Measurements from ENCODE around the gene ADAMTS1. TPM values are rescaled to one million over a fixed set of nuclear protein-coding genes. Genes with fewer than 3 reads are reported as not detected.

The ADAMTS1 gene
- total RNA-seq, 4 donors from 2014 or later, result 232 to 412 (median 327) TPM

DNA sequence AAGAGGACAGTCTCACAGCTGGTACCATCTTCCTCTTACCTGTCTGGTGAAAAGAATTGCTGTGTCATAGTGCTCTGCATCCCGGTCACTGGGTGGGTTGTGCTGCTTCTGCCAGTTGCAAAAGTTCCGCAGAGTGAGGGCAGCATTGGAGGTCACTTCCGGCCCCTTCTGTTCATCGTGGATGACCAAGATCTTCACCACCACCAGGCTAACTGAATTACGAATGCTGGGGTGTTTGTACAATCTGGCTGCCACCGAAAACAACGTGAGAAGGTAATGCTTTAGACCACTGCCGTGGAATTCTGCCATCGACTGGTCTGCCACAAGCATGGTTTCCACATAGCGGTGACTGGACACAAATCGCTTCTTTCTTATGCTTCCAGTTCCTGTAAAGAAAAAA lies 2.9 kb downstream of the ADAMTS1 start:
- 37 to 49% methylated on average over 11 of the region's 11 CpGs for WGBS, 2 donors
- H3K9me3 ChIP-seq, result no peaks in the 10 kb centered on the region
- peak overlapping the region; percentile 59 to 97 (median 76) for H3K4me3 ChIP-seq
- H3K27me3 ChIP-seq, result no peaks in the 10 kb centered on the region
- TF ChIP-seq POLR2A (IDR thresholded peaks at IDR 0.05), result no peak
- TF ChIP-seq EP300 (IDR thresholded peaks at IDR 0.05), result no peak
- TF ChIP-seq CTCF (IDR thresholded peaks at IDR 0.05), result no peak
- peak overlapping the region; percentile 87 to 99 (median 93) for H3K27ac ChIP-seq
- peaks cover 0 to 52% (median 8%) of the 10 kb centered on the region in 4 donors for H3K4me1 ChIP-seq
- no peak for DNase-seq (ENCODE audit: low spot score in 2 of 2)
- peaks cover 0 to 56% (median 0%) of the 10 kb centered on the region in 3 donors for H3K36me3 ChIP-seq

DNA sequence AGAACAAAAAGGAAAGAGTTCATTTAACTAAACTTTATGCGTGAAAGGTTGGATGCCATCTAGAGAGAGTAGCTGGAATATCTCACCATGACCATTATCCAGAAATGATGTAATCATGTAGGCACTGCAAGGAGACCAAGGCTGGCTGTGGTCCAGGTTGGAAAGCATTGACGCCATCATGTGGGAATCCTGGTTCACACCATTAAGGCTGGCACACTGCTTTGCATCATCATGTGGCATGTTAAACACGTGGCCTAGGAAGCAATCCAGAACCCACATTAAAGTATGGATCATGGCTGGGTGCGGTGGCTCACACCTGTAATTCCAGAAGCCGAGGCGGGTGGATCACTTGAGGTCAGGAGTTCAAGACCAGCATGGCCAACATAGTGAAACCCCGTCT lies 4.3 kb downstream of the ADAMTS1 start:
- Histone ChIP-seq H3K27me3 (no peaks in the 10 kb centered on the region), H3K36me3 (peaks cover 0 to 67% (median 0%) of the 10 kb centered on the region in 3 donors), H3K4me3 (peak overlapping the region in 3 of 4 donors; percentile 7 to 81 (median 70)), H3K9me3 (no peaks in the 10 kb centered on the region), H3K4me1 (peaks cover 0 to 55% (median 8%) of the 10 kb centered on the region in 4 donors), H3K27ac (peak overlapping the region in 2 of 4 donors; percentile 96 to 99)
- WGBS, 2 donors, result 43 to 59% methylated on average over 7 of the region's 7 CpGs
- TF ChIP-seq EP300 (IDR thresholded peaks at IDR 0.05) (peak in 1 of 2 donors; percentile 68), CTCF (IDR thresholded peaks at IDR 0.05) (no peak), POLR2A (IDR thresholded peaks at IDR 0.05) (no peak)
- peak; percentile 30 to 34 for DNase-seq (ENCODE audit: low spot score in 2 of 2)

DNA sequence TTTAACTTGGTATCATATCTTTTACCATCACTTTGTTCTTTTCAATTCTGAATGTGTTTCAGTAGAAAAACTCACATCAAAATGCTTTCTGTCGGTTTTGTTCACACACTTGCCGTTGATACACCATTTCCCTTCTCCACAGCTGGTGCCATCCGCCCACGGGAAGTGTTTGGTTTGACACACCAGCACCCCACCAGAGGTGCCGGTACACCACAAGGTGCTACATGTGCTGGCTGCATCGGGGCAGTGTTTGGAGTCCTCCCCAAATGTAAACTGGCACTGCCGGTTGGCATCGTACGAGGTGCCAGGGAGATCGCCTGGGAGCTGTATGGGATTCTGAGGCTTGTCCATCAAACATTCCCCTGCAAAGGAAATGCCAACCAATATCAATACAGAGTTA lies 5.0 kb downstream of the ADAMTS1 start:
- no peaks in the 10 kb centered on the region for H3K9me3 ChIP-seq
- peaks cover 0 to 55% (median 8%) of the 10 kb centered on the region in 4 donors for H3K4me1 ChIP-seq
- no peak for DNase-seq (ENCODE audit: low spot score in 2 of 2)

GRCh38 chr21:26837539-26837938 lies 7.7 kb downstream of the ADAMTS1 start:
- no peaks in the 10 kb centered on the region for H3K27me3 ChIP-seq

More for the DNA sequence above, 5.0 kb downstream of the ADAMTS1 start:
- TF ChIP-seq POLR2A (IDR thresholded peaks at IDR 0.05) (no peak), EP300 (IDR thresholded peaks at IDR 0.05) (no peak), CTCF (IDR thresholded peaks at IDR 0.05) (no peak)
- 73 to 80% methylated on average over 10 of the region's 10 CpGs for WGBS, 2 donors
- H3K27me3 ChIP-seq, result no peaks in the 10 kb centered on the region
- peak overlapping the region in 2 of 4 donors; percentile 53 to 99 for H3K27ac ChIP-seq
- H3K4me3 ChIP-seq, result peak overlapping the region in 3 of 4 donors; percentile 5 to 81 (median 70)
- peaks cover 0 to 67% (median 0%) of the 10 kb centered on the region in 3 donors for H3K36me3 ChIP-seq

More at GRCh38 chr21:26837539-26837938, 7.7 kb downstream of the ADAMTS1 start:
- Histone ChIP-seq H3K27ac (no peak overlapping the region), H3K9me3 (no peaks in the 10 kb centered on the region), H3K36me3 (peaks cover 0 to 63% (median 0%) of the 10 kb centered on the region in 3 donors), H3K4me1 (peaks cover 0 to 53% (median 8%) of the 10 kb centered on the region in 4 donors), H3K4me3 (no peak overlapping the region)
- DNase-seq (ENCODE audit: low spot score in 2 of 2), result no peak
- WGBS, 2 donors, result 65 to 81% methylated on average over 3 of the region's 3 CpGs
- TF ChIP-seq CTCF (IDR thresholded peaks at IDR 0.05) (no peak), EP300 (IDR thresholded peaks at IDR 0.05) (peak in 1 of 2 donors; percentile 47)
